DMS114 treated with DMSO at 0.1 percent for 48 hours (cell line): ENCODE results near the gene ARSD.
"Not testable (repeated sequence)": the region's sequence is repeated elsewhere in the genome, so short reads cannot be mapped to it uniquely, and the experiment has no call there.

Experiments
- DNase-seq: peaks from one replicate; lab custom pipeline; 2025; ENCODE audit not compliant: unreplicated experiment; lab: John Stamatoyannopoulos, UW

The ARSD gene

DNA sequence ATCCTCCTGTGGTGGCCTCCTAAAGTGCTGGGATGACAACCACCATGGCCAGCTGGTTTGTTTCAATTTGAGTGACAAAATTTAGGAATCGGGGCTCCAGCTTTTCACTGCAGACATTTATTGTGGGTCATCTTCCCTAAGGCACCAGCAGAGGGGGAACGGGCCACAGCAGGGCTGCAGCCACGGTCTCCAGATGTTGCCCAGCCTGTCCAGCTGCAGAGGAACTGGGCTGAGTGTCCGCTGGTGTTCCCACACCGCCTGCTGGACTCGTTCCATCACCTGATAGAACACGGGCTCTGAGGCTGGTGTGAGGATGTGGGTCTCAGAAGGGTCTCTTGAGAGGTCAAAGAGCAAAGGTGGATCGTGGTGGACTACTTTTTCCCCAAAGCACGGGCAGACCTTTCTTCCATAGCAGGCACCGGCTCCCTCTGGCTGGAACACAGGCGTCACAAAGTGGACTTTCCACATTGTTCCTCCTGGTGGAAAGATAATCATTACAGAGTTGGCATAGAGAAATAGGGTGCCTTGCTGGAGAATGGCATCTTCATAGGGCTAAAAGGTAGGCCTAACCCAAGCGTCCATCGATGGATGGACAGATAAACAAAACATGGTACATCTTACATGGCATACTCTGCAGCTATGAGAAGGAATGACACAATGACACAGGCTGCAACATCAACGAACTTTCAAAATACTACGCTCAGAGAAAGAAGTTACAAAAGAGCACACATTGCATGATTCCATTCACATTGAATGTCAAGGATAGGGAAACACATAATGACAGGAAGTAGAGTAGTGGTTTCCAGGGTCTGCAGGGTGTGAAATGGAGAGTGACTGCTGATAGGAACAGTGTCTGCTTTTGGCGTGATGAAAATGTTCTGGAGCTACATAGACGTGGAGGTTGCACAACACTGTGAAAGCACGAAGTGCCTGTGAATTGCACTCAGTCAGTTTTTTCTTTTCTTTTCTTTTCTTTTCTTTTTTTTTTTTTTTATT lies 5.9 kb upstream of the ARSD start:
- no peak for DNase-seq

DNA sequence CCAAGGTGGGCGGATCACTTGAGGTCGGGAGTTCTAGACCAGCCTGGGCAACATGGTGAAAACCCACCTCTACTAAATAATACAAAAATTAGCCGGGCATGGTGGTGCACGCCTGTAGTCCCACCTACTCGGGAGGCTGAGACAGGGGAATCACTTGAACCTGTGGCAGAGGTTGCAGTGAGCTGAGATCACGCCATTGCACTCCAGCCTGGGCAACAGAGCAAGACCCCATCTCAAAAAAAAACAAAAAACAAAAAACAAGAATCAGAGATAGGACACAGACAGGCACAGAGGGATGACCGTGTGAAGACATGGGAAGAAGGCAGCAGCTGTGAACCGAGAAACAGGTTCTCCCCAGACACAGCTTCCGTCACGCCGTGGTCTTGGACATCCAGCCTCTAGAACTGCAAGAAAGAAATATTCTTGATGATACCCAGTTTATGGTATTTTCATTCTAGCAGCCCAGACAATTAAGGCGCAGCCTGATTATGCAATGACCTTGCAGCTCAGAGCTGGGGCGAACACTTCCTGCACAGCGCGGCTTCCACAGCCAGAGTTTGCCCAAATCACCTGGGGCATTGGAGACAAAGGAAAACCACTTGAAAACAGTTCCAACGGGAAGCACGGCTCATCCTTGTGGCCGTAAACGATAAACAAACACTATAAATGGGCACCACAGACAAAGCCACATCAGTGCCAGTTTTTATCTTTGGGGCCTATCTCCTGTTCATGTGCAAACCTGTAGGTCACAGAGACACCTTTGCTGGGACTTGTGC lies 4.2 kb upstream of the ARSD start:
- no peak for DNase-seq

DNA sequence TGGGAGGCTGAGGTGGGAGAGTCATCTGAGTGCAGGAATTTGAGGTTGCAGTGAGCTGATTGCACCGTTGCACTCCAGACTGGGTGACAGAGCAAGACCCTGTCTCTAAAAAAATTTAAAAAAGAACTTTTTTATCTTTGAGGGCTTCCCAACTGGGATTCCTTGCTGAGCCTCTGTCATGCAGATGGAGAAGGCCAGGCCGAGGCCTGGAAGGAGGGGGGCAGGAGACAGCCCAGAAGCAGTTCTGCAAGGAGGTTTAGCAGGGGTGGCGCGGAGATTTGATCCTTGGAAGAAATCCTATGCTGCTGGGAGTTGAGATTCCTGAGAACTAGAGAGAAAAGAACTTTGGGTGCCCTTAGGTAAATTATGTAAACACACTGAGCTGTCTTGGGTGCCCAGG lies 2.5 kb upstream of the ARSD start:
- DNase-seq = no peak

- no peak for DNase-seq
Measured at GRCh38 chrX:2931155-2931554, 2.0 kb upstream of the ARSD start.

- DNase-seq = peak; percentile 48
Measured at GRCh38 chrX:2928191-2928582, 952 bp downstream of the ARSD start.

GRCh38 chrX:2926664-2927275 lies 2.4 kb downstream of the ARSD start:
- no peak for DNase-seq

DNA sequence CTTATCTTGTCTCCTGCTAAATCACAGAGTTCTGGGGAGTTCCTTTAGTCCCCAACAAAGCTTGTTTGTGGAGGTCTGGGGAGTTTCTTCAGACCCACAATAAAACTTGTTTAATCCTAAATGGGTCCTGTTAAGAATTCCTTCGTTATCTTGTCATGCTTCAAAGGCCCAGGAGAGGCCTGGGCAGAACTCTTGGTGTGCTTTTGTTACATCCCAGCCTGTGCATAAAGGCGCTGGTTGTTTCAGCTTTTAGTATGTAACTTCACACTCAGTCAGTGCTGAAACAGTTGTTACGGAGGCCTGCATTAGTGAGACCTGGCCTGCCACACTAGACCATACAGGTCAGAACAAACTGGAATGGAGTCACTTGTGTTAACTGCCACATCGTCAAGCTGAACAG lies 2.9 kb downstream of the ARSD start:
- DNase-seq = not testable (repeated sequence)

GRCh38 chrX:2924151-2924550 lies 5.0 kb downstream of the ARSD start:
- DNase-seq = no peak

GRCh38 chrX:2921750-2922149 lies 7.4 kb downstream of the ARSD start:
- DNase-seq = no peak

DNA sequence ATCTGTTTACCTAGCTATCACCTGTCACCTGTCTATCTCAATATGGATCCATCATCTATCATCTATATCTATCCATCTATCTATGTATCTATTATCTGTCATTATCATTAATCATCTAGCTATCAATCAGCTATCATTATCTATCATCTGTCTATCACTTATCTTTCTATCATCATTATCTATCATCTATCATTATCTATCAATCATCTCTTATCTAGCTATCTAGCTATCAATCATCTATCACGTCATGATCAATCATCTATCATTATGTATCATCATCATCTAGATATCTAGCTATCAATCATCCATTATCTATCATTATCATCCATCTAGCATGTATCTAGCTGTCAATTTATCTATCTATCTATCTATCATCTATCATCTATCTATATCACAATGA lies 7.9 kb downstream of the ARSD start:
- DNase-seq = no peak

GRCh38 chrX:2917767-2918166 lies 11.4 kb downstream of the ARSD start:
- DNase-seq = no peak

DNA sequence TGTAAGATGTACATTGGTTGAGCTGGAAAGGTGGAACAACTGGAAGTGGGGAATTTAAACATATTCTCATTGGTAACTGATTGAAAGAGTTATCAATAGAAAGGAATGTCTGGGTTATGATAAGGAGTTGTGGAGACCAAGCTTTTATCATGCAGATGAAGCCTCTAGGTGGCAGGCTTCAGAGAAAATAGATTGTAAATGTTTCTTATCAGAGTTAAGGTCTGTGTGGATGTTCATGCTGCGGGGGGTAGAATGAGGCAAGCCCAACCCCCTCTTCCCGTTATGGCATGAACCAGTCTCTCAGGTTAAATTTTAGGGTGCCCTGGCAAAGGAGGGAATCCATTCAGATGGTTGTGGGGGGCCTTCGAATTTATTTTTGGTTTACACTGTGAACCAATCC lies 16.0 kb downstream of the ARSD start:
- DNase-seq = no peak

- no peak for DNase-seq
Measured at GRCh38 chrX:2910109-2910508, 19.0 kb downstream of the ARSD start.

- no peak for DNase-seq
Measured at GRCh38 chrX:2908125-2908685, 20.9 kb downstream of the ARSD start.

- no peak for DNase-seq
Measured at GRCh38 chrX:2907295-2907694, 21.8 kb downstream of the ARSD start.

- DNase-seq = no peak
Measured at GRCh38 chrX:2903366-2903765, 25.8 kb downstream of the ARSD start.

GRCh38 chrX:2902841-2903240 lies 26.3 kb downstream of the ARSD start:
- no peak for DNase-seq

- no peak for DNase-seq
Measured at GRCh38 chrX:2901367-2902036, 27.6 kb downstream of the ARSD start.

DNA sequence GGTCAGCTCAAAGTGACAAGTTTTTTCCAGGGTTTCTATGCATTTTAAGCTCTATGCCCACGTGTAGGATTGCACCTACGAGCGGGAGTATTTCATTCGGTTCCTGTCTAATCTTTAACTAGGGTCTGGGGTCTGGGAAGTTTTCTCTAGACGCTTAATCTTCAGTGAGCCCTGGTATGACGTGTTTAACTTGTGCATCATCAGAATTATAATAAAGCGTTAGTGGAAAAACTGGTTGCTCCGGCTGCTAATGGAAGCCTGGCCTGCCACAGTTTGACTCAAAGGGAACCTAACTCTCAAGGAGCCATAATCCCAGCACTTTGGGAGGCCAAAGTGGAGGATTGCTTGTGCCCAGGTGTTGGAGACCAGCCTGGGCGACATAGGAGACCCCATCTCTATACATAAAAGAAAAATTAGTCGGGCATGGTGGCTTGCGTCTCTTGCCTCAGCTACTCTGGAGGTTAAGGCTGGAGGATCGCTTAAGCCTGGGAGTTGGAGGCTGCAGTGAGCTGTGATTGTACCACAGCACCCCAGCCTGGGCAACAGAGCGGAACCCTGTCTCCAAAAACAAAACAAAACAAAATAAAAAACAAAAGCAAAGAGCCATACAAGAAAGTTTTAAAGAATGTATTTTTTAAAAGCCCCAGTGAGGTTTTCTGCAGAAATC lies 30.2 kb downstream of the ARSD start:
- no peak for DNase-seq
